ENCODE data around the gene P4HB.

Gene P4HB

GRCh38 chr17:81859906-81860755 is at the start of gene P4HB:
P4HB (minus strand) TSS chr17:81860535; CDS start chr17:81860471, 64 bp downstream.
- no peak for DNase-seq

- no peak for DNase-seq
These were observed 48.9 kb upstream of the P4HB start for GRCh38 chr17:81909231-81909630.

GRCh38 chr17:81908793-81909192 is 48.5 kb upstream of the P4HB start:
- DNase-seq = no peak

DNA sequence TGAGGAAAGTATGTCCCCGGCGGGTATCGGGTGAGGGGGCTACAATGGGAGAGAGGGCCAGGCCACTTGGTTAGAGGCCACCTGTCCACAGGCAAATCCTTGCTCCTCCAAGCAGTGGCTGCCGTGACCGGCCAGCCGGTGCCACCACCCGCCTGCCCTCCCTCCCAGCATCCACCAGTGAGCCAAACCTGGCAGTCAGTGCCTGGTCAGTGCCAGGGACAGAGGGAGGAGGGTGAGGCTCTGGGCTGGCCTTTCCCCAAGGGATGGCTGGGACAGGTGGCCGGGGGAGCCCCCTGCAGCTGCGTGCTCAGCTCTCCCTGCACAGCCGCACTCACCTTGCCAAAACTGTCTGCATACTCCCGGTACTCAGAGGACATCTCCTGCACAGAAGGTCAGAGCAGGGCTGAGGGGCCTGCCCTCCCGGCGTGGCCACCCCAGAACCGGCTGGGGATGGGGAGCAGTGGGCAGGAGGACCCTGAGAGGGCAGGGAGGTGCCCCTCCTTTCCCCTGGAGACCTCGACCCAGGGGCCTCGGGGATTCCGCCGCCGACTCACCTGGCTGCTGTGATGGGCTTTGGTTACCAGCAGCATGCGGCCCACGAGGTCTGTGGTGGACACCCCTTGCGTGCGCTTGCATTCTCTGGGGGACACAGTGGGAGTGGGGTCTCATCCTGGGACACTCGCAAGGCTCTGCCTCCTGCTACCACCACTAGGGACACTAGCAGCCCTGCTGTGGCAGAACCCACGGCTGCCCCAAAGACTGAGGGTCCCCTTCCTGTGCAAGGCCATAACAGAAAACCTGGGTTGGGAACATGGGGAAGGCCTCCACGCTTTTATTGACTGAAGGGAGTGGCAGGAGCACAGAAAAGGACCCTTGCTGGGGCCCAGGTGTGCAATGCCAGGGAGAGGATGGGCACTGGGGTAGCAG is 47.1 kb upstream of the P4HB start:
- DNase-seq = no peak

GRCh38 chr17:81906476-81907218 is 46.3 kb upstream of the P4HB start:
- DNase-seq = no peak

- DNase-seq = no peak
These were observed 45.7 kb upstream of the P4HB start for GRCh38 chr17:81905993-81906392.

DNA sequence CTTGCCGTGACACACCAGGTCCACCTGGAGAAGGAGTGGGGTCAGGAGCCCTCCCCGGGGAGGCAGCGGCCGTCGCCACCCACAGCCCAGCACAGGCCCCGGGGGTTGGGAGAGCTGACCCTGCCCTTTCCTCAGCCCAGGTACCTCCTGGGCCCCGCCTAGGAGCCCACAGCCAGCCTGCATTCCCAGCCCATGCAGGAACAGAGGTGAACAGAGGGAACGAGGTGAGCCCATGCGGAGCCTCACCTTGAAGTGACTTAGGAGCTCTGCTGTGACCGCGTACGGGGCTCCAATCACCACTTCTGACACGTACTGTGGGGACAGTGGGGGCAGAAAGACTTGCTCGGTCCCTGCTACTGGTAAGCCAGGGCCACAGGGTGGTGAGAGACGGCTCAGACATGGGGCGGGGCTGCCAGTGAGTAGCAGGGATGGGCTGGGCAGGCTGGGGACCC is 45.1 kb upstream of the P4HB start:
- no peak for DNase-seq

GRCh38 chr17:81904600-81905423 is 44.5 kb upstream of the P4HB start:
- no peak for DNase-seq

DNA sequence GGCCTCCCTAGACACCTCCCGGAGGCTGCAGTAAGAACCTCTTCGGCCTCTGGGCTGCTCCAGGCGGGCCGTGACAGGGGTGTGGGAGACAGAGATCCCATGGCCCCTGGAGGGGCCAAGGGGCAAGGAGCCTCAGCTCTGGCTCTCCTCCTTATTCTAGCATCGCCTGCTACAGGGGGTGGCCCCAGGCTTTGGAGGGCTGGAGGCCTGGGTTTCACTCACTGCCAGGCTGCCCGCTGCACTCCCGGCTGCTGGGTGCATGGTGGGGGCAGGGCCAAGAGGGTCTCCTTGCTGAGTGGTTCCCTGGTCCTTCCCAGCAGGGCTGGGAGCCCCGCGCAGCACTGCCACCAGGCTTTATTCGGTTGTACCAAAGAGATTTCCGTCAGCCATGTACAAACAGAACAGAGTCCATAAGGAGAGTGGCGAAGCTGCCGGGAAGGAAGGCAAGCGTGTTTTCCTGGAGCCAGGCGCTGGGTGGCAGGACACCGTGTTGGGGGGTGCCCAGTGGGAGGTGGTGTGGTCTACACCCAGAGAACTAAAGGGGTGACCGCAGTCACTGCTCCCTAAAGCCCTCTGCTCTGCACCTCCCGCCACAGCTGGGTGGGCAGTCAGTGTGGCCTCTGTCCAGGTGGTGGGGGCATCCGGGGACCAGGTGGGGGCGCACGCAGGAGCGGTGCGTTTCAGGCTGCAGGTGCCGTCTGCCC is 43.7 kb upstream of the P4HB start:
- no peak for DNase-seq

GRCh38 chr17:81903415-81903831 is 43.1 kb upstream of the P4HB start:
- no peak for DNase-seq

GRCh38 chr17:81902653-81903414 is 42.5 kb upstream of the P4HB start:
- DNase-seq = no peak

DNA sequence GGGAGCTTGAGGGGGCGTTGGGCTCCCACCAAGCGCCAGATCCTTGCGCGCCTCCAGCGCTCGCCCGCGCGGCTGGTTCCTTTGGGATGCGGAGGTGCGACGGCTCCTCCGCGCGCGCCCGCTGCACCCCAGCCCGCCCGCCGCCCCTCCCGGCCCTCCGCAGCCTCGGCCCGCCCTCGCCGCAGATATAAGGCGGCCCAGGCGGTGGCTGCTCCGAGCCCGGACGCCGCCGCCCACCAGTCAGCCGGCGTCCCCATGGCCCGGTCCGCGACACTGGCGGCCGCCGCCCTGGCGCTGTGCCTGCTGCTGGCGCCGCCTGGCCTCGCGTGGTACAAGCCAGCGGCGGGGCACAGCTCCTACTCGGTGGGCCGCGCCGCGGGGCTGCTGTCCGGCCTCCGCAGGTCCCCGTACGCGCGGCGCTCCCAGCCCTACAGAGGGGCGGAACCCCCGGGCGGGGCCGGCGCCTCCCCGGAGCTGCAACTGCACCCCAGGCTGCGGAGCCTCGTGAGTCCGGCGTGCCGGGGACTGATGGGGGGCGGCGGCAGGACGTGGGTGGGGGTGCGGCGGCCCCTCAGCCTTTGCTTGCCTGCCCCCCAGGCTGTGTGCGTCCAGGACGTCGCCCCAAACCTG is 41.8 kb upstream of the P4HB start, which contains the start of gene NPB:
Gene NPB (plus strand): TSS at position 216 of the 630 bp plus-strand sequence. CDS start 40 bp downstream, at position 256.
- DNase-seq = no peak

GRCh38 chr17:81901167-81902022 is 41.1 kb upstream of the P4HB start:
- DNase-seq = no peak

DNA sequence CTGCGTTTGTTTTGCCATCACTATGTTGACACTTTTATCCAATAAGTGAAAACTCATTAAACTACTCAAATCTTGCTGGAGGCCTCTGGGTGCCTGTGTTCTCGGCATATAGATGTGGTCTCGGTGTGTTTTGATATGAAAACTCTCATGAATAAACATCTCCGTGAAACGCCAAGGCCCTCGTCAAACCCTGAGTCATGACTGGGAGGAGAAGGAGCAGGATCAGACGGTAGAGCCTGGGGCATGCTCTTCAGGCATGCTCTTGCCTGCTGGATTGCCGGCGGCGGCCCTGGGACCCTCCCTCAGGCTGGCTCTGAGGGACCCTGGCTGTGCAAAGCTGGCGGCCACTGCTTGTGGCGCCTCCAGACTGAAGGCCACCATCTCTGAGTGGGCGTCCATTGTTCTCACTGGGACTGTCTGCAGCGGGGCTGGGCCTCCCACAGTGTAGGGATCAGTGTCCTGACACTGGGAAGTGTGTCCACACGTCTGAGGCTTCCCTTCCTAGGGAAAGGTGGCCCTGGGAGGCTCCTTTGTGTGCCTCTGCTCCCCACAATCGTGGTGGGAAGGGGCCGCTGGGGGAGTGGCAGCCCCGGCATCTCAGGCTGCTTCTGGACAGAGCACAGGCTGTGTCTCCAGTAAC is 40.0 kb upstream of the P4HB start:
- no peak for DNase-seq

DNA sequence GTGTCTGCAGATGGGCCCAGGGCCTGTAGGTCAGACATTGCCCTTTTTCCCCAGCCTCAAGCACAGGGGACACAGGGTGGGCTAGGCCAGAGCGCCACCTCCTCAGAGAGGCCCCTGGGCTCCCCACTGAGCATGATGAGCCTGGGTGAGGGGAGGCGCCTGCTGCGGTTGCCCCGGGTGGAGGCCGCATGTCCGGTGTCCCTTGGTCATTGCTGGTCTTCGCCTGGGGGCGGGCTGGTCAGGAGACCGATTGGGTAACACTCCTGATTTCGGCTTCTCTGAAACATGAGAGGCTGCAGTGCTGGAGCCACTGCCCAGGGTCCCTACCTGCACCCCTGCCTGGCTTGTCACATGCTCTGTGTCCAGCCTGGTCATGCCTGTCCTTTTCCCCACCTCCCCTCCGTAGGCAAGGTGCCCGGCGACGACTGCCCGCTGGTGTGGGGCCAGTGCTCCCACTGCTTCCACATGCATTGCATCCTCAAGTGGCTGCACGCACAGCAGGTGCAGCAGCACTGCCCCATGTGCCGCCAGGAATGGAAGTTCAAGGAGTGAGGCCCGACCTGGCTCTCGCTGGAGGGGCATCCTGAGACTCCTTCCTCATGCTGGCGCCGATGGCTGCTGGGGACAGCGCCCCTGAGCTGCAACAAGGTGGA is 39.3 kb upstream of the P4HB start:
- DNase-seq = no peak

- no peak for DNase-seq
These were observed 38.5 kb upstream of the P4HB start for GRCh38 chr17:81898885-81899284.

GRCh38 chr17:81898029-81898866 is 37.9 kb upstream of the P4HB start:
- DNase-seq = no peak
